ENCODE results near the gene ZRANB2.

DNA sequence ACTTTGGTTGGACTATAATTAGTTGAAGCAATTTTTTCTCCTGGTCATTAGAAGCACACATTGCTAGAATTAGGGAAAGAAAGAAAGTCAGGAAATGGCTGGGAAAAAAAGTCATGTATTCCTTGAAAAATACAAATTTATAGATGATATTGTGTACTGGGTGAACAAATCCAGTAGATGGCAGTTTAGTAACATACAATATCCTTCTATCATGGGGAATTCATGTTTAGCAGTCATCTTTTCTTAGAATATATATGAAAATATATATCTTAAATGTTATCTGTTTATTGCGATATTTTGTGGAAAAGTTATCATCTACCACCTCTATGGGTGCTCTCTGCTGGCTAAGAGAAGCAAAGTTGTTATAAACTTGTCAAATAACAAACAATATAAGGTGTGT is 13.1 kb upstream of the ZRANB2 start:
- TF ChIP-seq, protein P1, sequence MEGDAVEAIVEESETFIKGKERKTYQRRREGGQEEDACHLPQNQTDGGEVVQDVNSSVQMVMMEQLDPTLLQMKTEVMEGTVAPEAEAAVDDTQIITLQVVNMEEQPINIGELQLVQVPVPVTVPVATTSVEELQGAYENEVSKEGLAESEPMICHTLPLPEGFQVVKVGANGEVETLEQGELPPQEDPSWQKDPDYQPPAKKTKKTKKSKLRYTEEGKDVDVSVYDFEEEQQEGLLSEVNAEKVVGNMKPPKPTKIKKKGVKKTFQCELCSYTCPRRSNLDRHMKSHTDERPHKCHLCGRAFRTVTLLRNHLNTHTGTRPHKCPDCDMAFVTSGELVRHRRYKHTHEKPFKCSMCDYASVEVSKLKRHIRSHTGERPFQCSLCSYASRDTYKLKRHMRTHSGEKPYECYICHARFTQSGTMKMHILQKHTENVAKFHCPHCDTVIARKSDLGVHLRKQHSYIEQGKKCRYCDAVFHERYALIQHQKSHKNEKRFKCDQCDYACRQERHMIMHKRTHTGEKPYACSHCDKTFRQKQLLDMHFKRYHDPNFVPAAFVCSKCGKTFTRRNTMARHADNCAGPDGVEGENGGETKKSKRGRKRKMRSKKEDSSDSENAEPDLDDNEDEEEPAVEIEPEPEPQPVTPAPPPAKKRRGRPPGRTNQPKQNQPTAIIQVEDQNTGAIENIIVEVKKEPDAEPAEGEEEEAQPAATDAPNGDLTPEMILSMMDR (IDR thresholded peaks at IDR 0.05; ENCODE audit: borderline replicate concordance, extremely low read depth, low read length, poor library complexity, severe bottlenecking) = peak; percentile 59
- TF ChIP-seq EZH2 (IDR thresholded peaks at IDR 0.05; ENCODE audit: borderline replicate concordance, low read depth, low read length, severe bottlenecking) = no peak
